HEK293 (cell line): ENCODE results near the gene SHLD1.

ENCODE experiments used
- CTCF ChIA-PET: fragments of 350-600 bp; formaldehyde crosslinking; extraction: SDS; loops from one replicate; lab custom pipeline; 2021; ENCODE audit warnings: antibody characterized with exemption; lab: Yijun Ruan, JAX
- POLR2A ChIA-PET: fragments of 300-600 bp; formaldehyde crosslinking; extraction: SDS; loops from one replicate; lab custom pipeline; 2020; ENCODE audit warnings: antibody characterized with exemption, inconsistent platforms; lab: Yijun Ruan, JAX
- H3K27ac ChIP-seq: fragments of 200-500 bp; sonication (Bioruptor generic); 2 replicates; pipeline ENCODE4 v1.5.1; 2014; ENCODE audit warnings: low read depth, low read length, control low read depth, inconsistent platforms; ENCODE audit errors: extremely low read depth
- H3K36me3 ChIP-seq, 2 experiments: fragments of 200-500 bp in 1 of 2; sonication (Bioruptor generic) in 1 of 2; 1 replicate in 1 of 2; 2 replicates in 1 of 2; pipeline ENCODE4 v1.5.1; 2014 to 2017; ENCODE audit warnings: inconsistent platforms in 2 of 2, low read length in 2 of 2; ENCODE audit not compliant: control insufficient read depth in 2 of 2, insufficient read depth in 1 of 2
- H3K4me1 ChIP-seq: fragments of 200-500 bp; sonication (Bioruptor generic); 2 replicates; pipeline ENCODE4 v1.5.1; 2014; ENCODE audit warnings: mild to moderate bottlenecking, low read length, inconsistent platforms; ENCODE audit not compliant: control insufficient read depth, insufficient read depth
- H3K4me3 ChIP-seq: 2 replicates; pipeline ENCODE4 v1.5.1; 2011; ENCODE audit warnings: low read depth, mild to moderate bottlenecking, control low read depth, low read length, moderate library complexity
- H3K9me3 ChIP-seq: fragments of 200-500 bp; sonication (Bioruptor generic); 2 replicates; pipeline ENCODE4 v1.5.1; 2014; ENCODE audit warnings: low read depth, low read length, inconsistent platforms; ENCODE audit not compliant: control insufficient read depth, insufficient read depth
- FEZF1 ChIP-seq: fragments of 450-650 bp; formaldehyde crosslinking; IDR thresholded peaks from 2 replicates; pipeline ENCODE4 v1.5.1; 2016; ENCODE audit warnings: missing biosample characterization, missing genetic modification characterization
- ZBTB49 ChIP-seq: fragments of 450-650 bp; formaldehyde crosslinking; IDR thresholded peaks from 2 replicates; pipeline ENCODE4 v1.5.1; 2016; ENCODE audit warnings: missing biosample characterization, missing genetic modification characterization, low read depth
- ZFHX2 ChIP-seq: fragments of 450-650 bp; formaldehyde crosslinking; conservative IDR thresholded peaks from 2 replicates; pipeline ENCODE4 v1.5.1; 2016; ENCODE audit warnings: missing biosample characterization, missing genetic modification characterization
- ZNF132 ChIP-seq: fragments of 450-650 bp; formaldehyde crosslinking; IDR thresholded peaks from 2 replicates; pipeline ENCODE4 v1.5.1; 2017; ENCODE audit warnings: missing biosample characterization, missing genetic modification characterization, borderline replicate concordance
- ZNF24 ChIP-seq: fragments of 450-650 bp; formaldehyde crosslinking; IDR thresholded peaks from 2 replicates; pipeline ENCODE4 v1.5.1; 2016; ENCODE audit warnings: missing biosample characterization, missing genetic modification characterization
- ZNF311 ChIP-seq: fragments of 450-650 bp; formaldehyde crosslinking; IDR thresholded peaks from 2 replicates; pipeline ENCODE4 v1.5.1; 2017; ENCODE audit warnings: missing biosample characterization, missing genetic modification characterization, borderline replicate concordance
- ZNF37A ChIP-seq: fragments of 450-650 bp; IDR thresholded peaks from 2 replicates; pipeline ENCODE4 v1.5.1; 2018; ENCODE audit warnings: missing biosample characterization, missing genetic modification characterization
- ZNF394 ChIP-seq: fragments of 450-650 bp; formaldehyde crosslinking; IDR thresholded peaks from 2 replicates; pipeline ENCODE4 v1.5.1; 2016; ENCODE audit warnings: missing biosample characterization, missing genetic modification characterization, mild to moderate bottlenecking, moderate library complexity, borderline replicate concordance
- ZNF433 ChIP-seq: fragments of 450-650 bp; formaldehyde crosslinking; IDR thresholded peaks from 2 replicates; pipeline ENCODE4 v1.5.1; 2016; ENCODE audit warnings: missing biosample characterization, missing genetic modification characterization, low read depth
- ZNF544 ChIP-seq: fragments of 450-650 bp; formaldehyde crosslinking; IDR thresholded peaks from 2 replicates; pipeline ENCODE4 v1.5.0; 2017; ENCODE audit warnings: missing biosample characterization, missing genetic modification characterization
- ZNF548 ChIP-seq: fragments of 450-650 bp; formaldehyde crosslinking; IDR thresholded peaks from 2 replicates; pipeline ENCODE4 v1.5.1; 2016; ENCODE audit warnings: missing biosample characterization, missing genetic modification characterization
- ZNF555 ChIP-seq: fragments of 450-650 bp; formaldehyde crosslinking; conservative IDR thresholded peaks from 2 replicates; pipeline ENCODE4 v1.5.1; 2017; ENCODE audit warnings: missing biosample characterization, mild to moderate bottlenecking, missing genetic modification characterization, inconsistent platforms
- ZNF571 ChIP-seq: fragments of 450-650 bp; formaldehyde crosslinking; IDR thresholded peaks from 2 replicates; pipeline ENCODE4 v1.5.0; 2017; ENCODE audit warnings: missing biosample characterization, missing genetic modification characterization
- ZNF585B ChIP-seq: fragments of 450-650 bp; formaldehyde crosslinking; IDR thresholded peaks from 2 replicates; pipeline ENCODE4 v1.5.1; 2016; ENCODE audit warnings: missing biosample characterization, missing genetic modification characterization
- ZNF626 ChIP-seq: fragments of 450-650 bp; sonication (Bioruptor Pico); formaldehyde crosslinking; IDR thresholded peaks from 2 replicates; pipeline ENCODE4 v1.5.1; 2018; ENCODE audit warnings: missing biosample characterization, missing genetic modification characterization, inconsistent platforms
- ZNF660 ChIP-seq: fragments of 450-650 bp; IDR thresholded peaks from 2 replicates; pipeline ENCODE4 v1.5.1; 2018; ENCODE audit warnings: missing biosample characterization, mild to moderate bottlenecking, missing genetic modification characterization
- ZNF747 ChIP-seq: fragments of 450-650 bp; formaldehyde crosslinking; IDR thresholded peaks from 2 replicates; pipeline ENCODE4 v1.5.1; 2016; ENCODE audit warnings: missing biosample characterization, missing genetic modification characterization
- ZNF76 ChIP-seq: fragments of 450-650 bp; formaldehyde crosslinking; IDR thresholded peaks from 2 replicates; pipeline ENCODE4; 2016; ENCODE audit warnings: low read depth, missing biosample characterization, missing genetic modification characterization, borderline replicate concordance
- ZNF776 ChIP-seq: fragments of 450-650 bp; formaldehyde crosslinking; IDR thresholded peaks from 2 replicates; pipeline ENCODE4 v1.5.0; 2017; ENCODE audit warnings: missing biosample characterization, missing genetic modification characterization, borderline replicate concordance
- ZSCAN30 ChIP-seq: fragments of 450-650 bp; IDR thresholded peaks from 2 replicates; pipeline ENCODE4 v1.5.1; 2018; ENCODE audit warnings: missing biosample characterization, mild to moderate bottlenecking, missing genetic modification characterization, moderate library complexity
- TF ChIP-seq, protein P1 (sequence below): fragments of 450-650 bp; formaldehyde crosslinking; IDR thresholded peaks from 2 replicates; pipeline ENCODE4 v1.5.1; 2017; ENCODE audit warnings: missing biosample characterization, missing genetic modification characterization
- TF ChIP-seq, protein P2 (sequence below): fragments of 450-650 bp; formaldehyde crosslinking; IDR thresholded peaks from 2 replicates; pipeline ENCODE4 v1.5.1; 2016; ENCODE audit warnings: missing biosample characterization, missing genetic modification characterization

SHLD1 gene

DNA sequence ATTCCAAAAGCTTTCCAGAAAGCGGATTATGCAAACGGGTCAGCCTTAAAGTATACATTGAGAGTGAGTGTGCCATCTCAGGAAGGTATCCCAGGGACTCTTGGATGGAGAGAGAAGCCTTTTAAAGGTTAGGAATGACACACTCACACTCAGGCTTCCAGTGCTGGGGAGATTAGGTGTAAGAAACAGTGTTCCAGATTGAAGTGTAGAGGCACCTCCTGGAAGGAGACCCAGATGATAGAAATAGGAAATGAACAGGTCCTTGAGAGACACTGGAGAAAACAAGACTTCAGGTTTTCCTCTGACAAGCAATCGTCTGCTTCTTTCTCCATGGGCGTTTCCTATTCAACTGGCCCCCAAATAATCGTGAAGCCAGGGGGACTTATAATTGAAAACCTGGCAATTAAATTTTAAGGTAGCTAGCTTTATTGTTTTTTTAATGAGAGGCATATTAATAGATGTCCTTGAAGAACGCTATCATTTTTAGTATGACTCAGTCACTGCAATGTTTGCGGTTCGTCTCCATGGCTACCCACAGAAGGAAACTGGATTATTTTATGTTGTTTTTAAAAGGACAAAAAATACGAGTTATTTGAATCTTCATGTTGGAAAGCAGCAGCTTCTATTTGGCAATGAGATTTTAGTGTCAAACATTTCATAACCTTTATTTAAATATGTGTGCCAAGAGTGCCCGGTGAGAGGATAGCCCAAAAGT is 114.8 kb downstream of the SHLD1 start:
- H3K9me3 ChIP-seq, result no peaks in the 10 kb centered on the region
- ChIA-PET POLR2A (no interaction called here), CTCF (interaction anchor here (0.6 kb wide), 1 partner anchor 335 kb away, joined by 3 read pairs; no protein-coding TSS in a partner anchor)
- H3K4me3 ChIP-seq, result no peak overlapping the region
- H3K4me1 ChIP-seq, result no peaks in the 10 kb centered on the region
- no peak overlapping the region for H3K27ac ChIP-seq
- TF ChIP-seq FEZF1 (tag by site-specific recombination) (no peak), ZNF544 (tag by site-specific recombination) (no peak), ZNF776 (tag by site-specific recombination) (no peak), ZNF660 (tag by site-specific recombination) (no peak), ZNF555 (no peak), ZNF433 (no peak), ZNF585B (no peak), ZNF571 (tag by site-specific recombination) (no peak)
- TF ChIP-seq, protein P1, sequence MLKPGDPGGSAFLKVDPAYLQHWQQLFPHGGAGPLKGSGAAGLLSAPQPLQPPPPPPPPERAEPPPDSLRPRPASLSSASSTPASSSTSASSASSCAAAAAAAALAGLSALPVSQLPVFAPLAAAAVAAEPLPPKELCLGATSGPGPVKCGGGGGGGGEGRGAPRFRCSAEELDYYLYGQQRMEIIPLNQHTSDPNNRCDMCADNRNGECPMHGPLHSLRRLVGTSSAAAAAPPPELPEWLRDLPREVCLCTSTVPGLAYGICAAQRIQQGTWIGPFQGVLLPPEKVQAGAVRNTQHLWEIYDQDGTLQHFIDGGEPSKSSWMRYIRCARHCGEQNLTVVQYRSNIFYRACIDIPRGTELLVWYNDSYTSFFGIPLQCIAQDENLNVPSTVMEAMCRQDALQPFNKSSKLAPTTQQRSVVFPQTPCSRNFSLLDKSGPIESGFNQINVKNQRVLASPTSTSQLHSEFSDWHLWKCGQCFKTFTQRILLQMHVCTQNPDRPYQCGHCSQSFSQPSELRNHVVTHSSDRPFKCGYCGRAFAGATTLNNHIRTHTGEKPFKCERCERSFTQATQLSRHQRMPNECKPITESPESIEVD (tag by site-specific recombination), result no peak
- no peaks in the 10 kb centered on the region for H3K36me3 ChIP-seq

DNA sequence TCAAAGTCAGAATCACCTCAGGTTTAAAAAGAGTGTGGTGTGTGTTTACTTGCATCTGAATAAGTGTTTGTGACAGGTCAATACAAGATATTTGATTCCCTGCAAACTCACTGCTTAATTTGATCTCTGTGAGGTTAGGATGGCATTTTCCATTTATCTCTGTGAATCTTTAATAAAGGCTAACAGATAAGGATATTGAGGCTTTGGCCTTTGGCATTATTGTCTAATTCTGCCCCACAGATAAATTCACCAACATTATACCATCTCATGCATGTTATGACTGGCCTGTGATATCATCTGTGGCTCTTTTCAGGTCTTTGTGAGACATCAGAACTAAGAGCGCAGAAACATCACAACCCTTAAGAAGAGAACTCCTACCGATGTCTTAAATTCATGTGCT is 115.4 kb downstream of the SHLD1 start:
- ChIA-PET CTCF (no interaction called here), POLR2A (no interaction called here)
- no peak for TF ChIP-seq ZNF548 (tag by site-specific recombination)
- no peak for TF ChIP-seq ZBTB49 (tag by site-specific recombination)
- no peak for TF ChIP-seq ZSCAN30
- TF ChIP-seq ZNF37A (tag by site-specific recombination), result no peak
- TF ChIP-seq ZNF626 (tag by site-specific recombination), result no peak
- no peak for TF ChIP-seq ZNF132 (tag by site-specific recombination)
- TF ChIP-seq ZNF311 (tag by site-specific recombination), result no peak
- TF ChIP-seq ZNF24 (tag by site-specific recombination), result no peak
- TF ChIP-seq, protein P2, sequence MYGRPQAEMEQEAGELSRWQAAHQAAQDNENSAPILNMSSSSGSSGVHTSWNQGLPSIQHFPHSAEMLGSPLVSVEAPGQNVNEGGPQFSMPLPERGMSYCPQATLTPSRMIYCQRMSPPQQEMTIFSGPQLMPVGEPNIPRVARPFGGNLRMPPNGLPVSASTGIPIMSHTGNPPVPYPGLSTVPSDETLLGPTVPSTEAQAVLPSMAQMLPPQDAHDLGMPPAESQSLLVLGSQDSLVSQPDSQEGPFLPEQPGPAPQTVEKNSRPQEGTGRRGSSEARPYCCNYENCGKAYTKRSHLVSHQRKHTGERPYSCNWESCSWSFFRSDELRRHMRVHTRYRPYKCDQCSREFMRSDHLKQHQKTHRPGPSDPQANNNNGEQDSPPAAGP (tag by site-specific recombination), result no peak
- no peak for TF ChIP-seq ZNF76
- no peak for TF ChIP-seq ZNF747 (tag by site-specific recombination)
- no peak for TF ChIP-seq ZNF394 (tag by site-specific recombination)
- TF ChIP-seq ZFHX2, result no peak
- TF ChIP-seq, all 188 proteins: peak for 0
- no peaks in the 10 kb centered on the region for H3K9me3 ChIP-seq
- no peaks in the 10 kb centered on the region for H3K36me3 ChIP-seq
- no peak overlapping the region for H3K4me3 ChIP-seq
- no peak overlapping the region for H3K27ac ChIP-seq
- H3K4me1 ChIP-seq, result no peaks in the 10 kb centered on the region
